Left ventricle myocardium inferior (tissue), 1 donor: Measurements from ENCODE around the gene CECR2. TPM values are rescaled to one million over a fixed set of nuclear protein-coding genes. Genes with fewer than 3 reads are reported as not detected.

ENCODE experiments used
- DNase-seq: peaks from one replicate; pipeline ENCODE4 v3.0.0-alpha.2; 2020
- H3K27ac ChIP-seq: fragments of 200-600 bp; replicated peaks from 2 replicates; pipeline ENCODE4 v1.8.0; 2021
- H3K27me3 ChIP-seq: fragments of 200-600 bp; 2 replicates; pipeline ENCODE4 v1.8.0; 2021; ENCODE audit warnings: low read depth
- H3K36me3 ChIP-seq: fragments of 200-600 bp; 2 replicates; pipeline ENCODE4 v1.8.0; 2021
- H3K4me1 ChIP-seq: fragments of 200-600 bp; 2 replicates; pipeline ENCODE4 v1.8.0; 2021
- H3K4me3 ChIP-seq: fragments of 200-600 bp; 2 replicates; pipeline ENCODE4 v1.8.0; 2021; ENCODE audit warnings: mild to moderate bottlenecking, moderate library complexity
- H3K9me3 ChIP-seq: fragments of 200-600 bp; replicated peaks from 2 replicates; pipeline ENCODE4 v1.8.0; 2021
- intact Hi-C: fragments of 100-400 bp; cut with micrococcal nuclease; formaldehyde crosslinking; loops from one replicate; pipeline ENCODE4 v1.11.0; 2022
- total RNA-seq: library from RNA; stranded (reverse); fragmentation: NEBNext Ultra II Directional; extraction: Animal tissue kit (Norgen Biotek cat#: 25700); gene quantifications from one replicate; pipeline ENCODE4 v1.2.1, GENCODE V29; 2021
- TF ChIP-seq, protein P1 (sequence below): fragments of 200-600 bp; IDR thresholded peaks from 2 replicates; pipeline ENCODE4 v1.8.0; 2021; ENCODE audit warnings: antibody characterized with exemption, mild to moderate bottlenecking, borderline replicate concordance
- donor health status: DM: no; HTN: yes; CAD: no; lungs with severe emphysema.

The CECR2 gene
- total RNA-seq, 1 donor from 2014 or later = 3.1 TPM

DNA sequence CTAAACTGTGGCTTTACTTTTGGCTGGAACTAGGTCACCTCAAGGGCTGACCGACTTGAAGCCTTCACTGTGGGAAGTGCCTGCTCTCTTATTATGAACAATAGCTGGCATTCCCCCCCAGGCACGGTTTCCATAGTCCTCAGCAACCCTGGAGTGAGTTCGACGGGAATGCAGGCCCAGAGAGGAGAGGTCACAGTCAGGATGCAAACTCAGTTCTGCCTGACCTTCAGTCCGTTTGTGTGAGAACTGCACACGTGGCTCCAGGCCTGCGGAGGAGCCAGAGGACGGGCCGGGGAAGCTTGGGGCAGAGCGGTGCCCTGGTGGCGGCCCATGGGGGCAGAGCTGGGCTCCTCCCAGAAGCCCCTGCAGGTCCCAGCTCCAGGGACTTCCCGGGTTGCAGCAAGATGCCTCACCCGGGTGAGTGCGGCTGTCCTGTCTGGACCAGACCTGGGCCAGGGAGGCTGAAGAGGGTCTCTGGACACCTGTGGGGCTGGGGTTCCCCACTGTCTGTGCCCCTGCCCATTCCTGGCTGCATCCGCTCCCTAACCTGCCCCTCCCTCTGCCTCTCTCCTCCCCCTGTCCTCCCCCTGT is 211.3 kb downstream of the CECR2 start:
- Histone ChIP-seq H3K4me1 (peaks cover 21% of the 10 kb centered on the region), H3K4me3 (no peak overlapping the region)
- TF ChIP-seq, protein P1, sequence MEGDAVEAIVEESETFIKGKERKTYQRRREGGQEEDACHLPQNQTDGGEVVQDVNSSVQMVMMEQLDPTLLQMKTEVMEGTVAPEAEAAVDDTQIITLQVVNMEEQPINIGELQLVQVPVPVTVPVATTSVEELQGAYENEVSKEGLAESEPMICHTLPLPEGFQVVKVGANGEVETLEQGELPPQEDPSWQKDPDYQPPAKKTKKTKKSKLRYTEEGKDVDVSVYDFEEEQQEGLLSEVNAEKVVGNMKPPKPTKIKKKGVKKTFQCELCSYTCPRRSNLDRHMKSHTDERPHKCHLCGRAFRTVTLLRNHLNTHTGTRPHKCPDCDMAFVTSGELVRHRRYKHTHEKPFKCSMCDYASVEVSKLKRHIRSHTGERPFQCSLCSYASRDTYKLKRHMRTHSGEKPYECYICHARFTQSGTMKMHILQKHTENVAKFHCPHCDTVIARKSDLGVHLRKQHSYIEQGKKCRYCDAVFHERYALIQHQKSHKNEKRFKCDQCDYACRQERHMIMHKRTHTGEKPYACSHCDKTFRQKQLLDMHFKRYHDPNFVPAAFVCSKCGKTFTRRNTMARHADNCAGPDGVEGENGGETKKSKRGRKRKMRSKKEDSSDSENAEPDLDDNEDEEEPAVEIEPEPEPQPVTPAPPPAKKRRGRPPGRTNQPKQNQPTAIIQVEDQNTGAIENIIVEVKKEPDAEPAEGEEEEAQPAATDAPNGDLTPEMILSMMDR = no peak

GRCh38 chr22:17581056-17581455 is 211.8 kb downstream of the CECR2 start:
- H3K4me1 ChIP-seq = peaks cover 17% of the 10 kb centered on the region
- DNase-seq = no peak
- H3K27me3 ChIP-seq = no peaks in the 10 kb centered on the region
- TF ChIP-seq, protein P1 = no peak
- no peaks in the 10 kb centered on the region for H3K9me3 ChIP-seq
- no peak overlapping the region for H3K27ac ChIP-seq
- no peak overlapping the region for H3K4me3 ChIP-seq
- H3K36me3 ChIP-seq = no peaks in the 10 kb centered on the region
- intact Hi-C loops = no loop called here

More for the DNA sequence above, 211.3 kb downstream of the CECR2 start:
- Histone ChIP-seq H3K27me3 (no peaks in the 10 kb centered on the region), H3K36me3 (no peaks in the 10 kb centered on the region), H3K27ac (no peak overlapping the region), H3K9me3 (no peaks in the 10 kb centered on the region)
- no peak for DNase-seq
- intact Hi-C loops = no loop called here

DNA sequence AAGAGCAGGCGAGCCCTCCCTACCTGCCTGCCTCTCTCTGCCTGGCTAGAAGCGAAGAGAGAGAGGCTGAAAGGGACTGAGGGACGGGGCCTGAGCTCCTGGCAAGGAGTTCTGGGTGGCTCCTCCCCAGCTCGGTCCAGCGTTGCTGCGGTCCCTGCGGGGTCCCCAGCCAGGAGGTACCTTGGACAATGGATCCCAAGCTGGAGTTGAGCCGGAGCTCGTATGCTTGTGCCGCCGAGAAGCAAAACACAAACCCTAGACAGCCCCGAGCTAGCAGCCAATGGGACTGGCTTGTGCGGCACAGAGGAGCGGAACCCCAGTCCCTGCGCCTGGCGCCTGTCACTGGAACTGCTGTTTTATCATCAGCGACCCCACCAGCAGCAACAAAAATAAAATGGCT is 212.4 kb downstream of the CECR2 start:
- no peaks in the 10 kb centered on the region for H3K27me3 ChIP-seq
- TF ChIP-seq, protein P1 = no peak
- intact Hi-C loops = no loop called here
- H3K9me3 ChIP-seq = no peaks in the 10 kb centered on the region
- H3K36me3 ChIP-seq = no peaks in the 10 kb centered on the region
- no peak for DNase-seq
- peaks cover 15% of the 10 kb centered on the region for H3K4me1 ChIP-seq
- H3K27ac ChIP-seq = no peak overlapping the region
- H3K4me3 ChIP-seq = no peak overlapping the region

GRCh38 chr22:17583151-17583550 is 213.9 kb downstream of the CECR2 start:
- no peak for DNase-seq
- Histone ChIP-seq H3K9me3 (no peaks in the 10 kb centered on the region), H3K27ac (no peak overlapping the region), H3K4me3 (no peak overlapping the region), H3K4me1 (peaks cover 12% of the 10 kb centered on the region), H3K27me3 (no peaks in the 10 kb centered on the region), H3K36me3 (peaks cover 7% of the 10 kb centered on the region)
- intact Hi-C loops = no loop called here
- TF ChIP-seq, protein P1 = no peak

- no peak for DNase-seq
- Histone ChIP-seq H3K4me3 (no peak overlapping the region), H3K4me1 (peaks cover 8% of the 10 kb centered on the region), H3K36me3 (peaks cover 30% of the 10 kb centered on the region), H3K27ac (no peak overlapping the region), H3K27me3 (no peaks in the 10 kb centered on the region), H3K9me3 (no peaks in the 10 kb centered on the region)
- intact Hi-C loops = no loop called here
- TF ChIP-seq, protein P1 = no peak
Measured at GRCh38 chr22:17586831-17587440, 217.7 kb downstream of the CECR2 start.
